B cell (primary cell): Measurements from ENCODE around the gene NCBP1.

Experiments used
- EZH2 ChIP-seq: IDR thresholded peaks from 2 replicates; pipeline ENCODE4 v1.6.1; 2012; ENCODE audit warnings: borderline replicate concordance, low read depth, mild to moderate bottlenecking, moderate library complexity, low read length; ENCODE audit not compliant: insufficient read depth, poor library complexity, severe bottlenecking
- TF ChIP-seq, protein P1 (sequence below): fragments of 200-600 bp; IDR thresholded peaks from one replicate; pipeline ENCODE4 v1.8.0; 2022; ENCODE audit warnings: antibody characterized with exemption, mild to moderate bottlenecking

DNA sequence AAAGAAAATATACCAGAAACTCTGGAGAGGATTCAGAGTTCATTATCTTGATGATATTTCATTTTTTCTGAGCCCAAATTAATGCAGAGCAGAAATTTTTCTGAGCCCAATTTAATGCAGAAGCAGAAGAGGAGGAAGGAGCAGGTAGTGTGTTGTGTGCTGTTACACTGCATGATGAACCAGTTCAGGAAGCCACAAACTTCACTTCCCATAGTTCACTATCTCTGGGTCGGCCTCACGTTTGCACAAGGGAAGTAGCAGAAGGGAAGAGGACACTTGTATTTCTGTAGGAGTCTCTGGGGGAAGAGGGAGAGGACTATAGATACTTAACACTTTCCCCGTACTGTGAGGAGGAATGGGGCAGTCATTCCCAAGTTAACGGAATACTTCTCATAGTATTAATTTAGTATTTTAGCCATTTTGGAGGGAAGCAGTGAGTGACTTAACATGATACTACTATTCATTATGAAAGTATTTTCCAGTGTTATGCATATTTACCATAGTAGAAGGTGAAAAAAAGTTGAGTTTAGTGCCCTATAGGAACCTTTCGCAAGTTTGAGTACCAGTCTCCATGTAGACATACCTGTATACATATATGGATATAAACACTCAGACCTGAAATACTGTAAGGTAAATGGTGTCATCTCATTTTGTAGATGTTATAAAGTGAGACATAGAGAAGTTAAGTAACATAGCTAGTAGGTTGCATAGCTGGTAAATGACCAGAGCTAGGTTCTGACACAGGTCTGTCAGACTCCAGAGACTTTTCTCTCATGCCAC lies 33.5 kb downstream of the NCBP1 start:
- TF ChIP-seq, protein P1, sequence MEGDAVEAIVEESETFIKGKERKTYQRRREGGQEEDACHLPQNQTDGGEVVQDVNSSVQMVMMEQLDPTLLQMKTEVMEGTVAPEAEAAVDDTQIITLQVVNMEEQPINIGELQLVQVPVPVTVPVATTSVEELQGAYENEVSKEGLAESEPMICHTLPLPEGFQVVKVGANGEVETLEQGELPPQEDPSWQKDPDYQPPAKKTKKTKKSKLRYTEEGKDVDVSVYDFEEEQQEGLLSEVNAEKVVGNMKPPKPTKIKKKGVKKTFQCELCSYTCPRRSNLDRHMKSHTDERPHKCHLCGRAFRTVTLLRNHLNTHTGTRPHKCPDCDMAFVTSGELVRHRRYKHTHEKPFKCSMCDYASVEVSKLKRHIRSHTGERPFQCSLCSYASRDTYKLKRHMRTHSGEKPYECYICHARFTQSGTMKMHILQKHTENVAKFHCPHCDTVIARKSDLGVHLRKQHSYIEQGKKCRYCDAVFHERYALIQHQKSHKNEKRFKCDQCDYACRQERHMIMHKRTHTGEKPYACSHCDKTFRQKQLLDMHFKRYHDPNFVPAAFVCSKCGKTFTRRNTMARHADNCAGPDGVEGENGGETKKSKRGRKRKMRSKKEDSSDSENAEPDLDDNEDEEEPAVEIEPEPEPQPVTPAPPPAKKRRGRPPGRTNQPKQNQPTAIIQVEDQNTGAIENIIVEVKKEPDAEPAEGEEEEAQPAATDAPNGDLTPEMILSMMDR = no peak
- no peak for TF ChIP-seq EZH2
